Measurements from ENCODE around the gene SAMD11. TPM values are rescaled to one million over a fixed set of nuclear protein-coding genes. Genes with fewer than 3 reads are reported as not detected.

SAMD11 gene
- total RNA-seq, 1 experiment from 2014 or later, result 11.5 TPM

GRCh38 chr1:961132-961669 lies 37.5 kb downstream of the SAMD11 start:
- Histone ChIP-seq H2AFZ (ENCODE audit: low read depth, low read length, poor library complexity, severe bottlenecking) (no peak overlapping the region), H3K27ac (ENCODE audit: low read depth, low read length) (peak overlapping the region; percentile 99), H3K4me1 (ENCODE audit: control insufficient read depth in 1 of 2, insufficient read depth in 2 of 2, low read length in 2 of 2) (peaks cover 20 to 30% of the 10 kb centered on the region in 2 experiments), H3K9me3 (ENCODE audit: control insufficient read depth in 1 of 2, insufficient read depth in 1 of 2, low read depth in 1 of 2, low read length in 2 of 2) (no peaks in the 10 kb centered on the region), H3K79me2 (ENCODE audit: insufficient read depth, low read length) (peaks cover 55% of the 10 kb centered on the region), H3K4me3 (replicated peaks in 1 of 2; ENCODE audit: low read depth in 1 of 2, low read length in 2 of 2) (peak overlapping the region; percentile 68 to 93), H4K20me1 (ENCODE audit: insufficient read depth) (no peaks in the 10 kb centered on the region; the same call in 1 of the 2 replicates), H3K36me3 (ENCODE audit: control insufficient read depth in 1 of 2, insufficient read depth in 2 of 2, low read length in 2 of 2) (peaks cover 19 to 29% of the 10 kb centered on the region in 2 experiments; a peak in 3 of 4 replicates), H3K27me3 (ENCODE audit: insufficient read depth, low read length) (no peaks in the 10 kb centered on the region), H3K9me2 (ENCODE audit: insufficient read depth) (no peaks in the 10 kb centered on the region), H3K9ac (ENCODE audit: low read length) (peak overlapping the region; percentile 97), H3K4me2 (ENCODE audit: low read length) (peak overlapping the region; percentile 85)
- intact Hi-C loops (cut with micrococcal nuclease), result loop anchor here (5.0 kb wide), 1 partner anchor 59 kb away; no protein-coding TSS in a partner anchor
- ATAC-seq (peak; percentile 3; the same call in 1 of the 2 replicates), DNase-seq (ENCODE audit: low read depth, low spot score) (no peak)
- TF ChIP-seq JUND (IDR thresholded peaks at IDR 0.05), result no peak
- TF ChIP-seq SRF (IDR thresholded peaks at IDR 0.05; ENCODE audit: low read depth), result no peak
- TF ChIP-seq YY1 (IDR thresholded peaks at IDR 0.05; ENCODE audit: extremely low read depth, insufficient replicate concordance, low read depth, low read length), result no peak
- peak; percentile 64 for TF ChIP-seq ZFX (IDR thresholded peaks at IDR 0.05)
- TF ChIP-seq EZH2 (IDR thresholded peaks at IDR 0.05), result no peak
- POLR2A ChIA-PET, result no interaction called here
- RAD21 ChIA-PET (ENCODE audit: low non-redundant PET in 1 of 2, low total read pairs in 2 of 2, uncharacterized antibody in 2 of 2, unreplicated experiment in 2 of 2), result no interaction called here
- CTCF ChIA-PET, result no interaction called here
- no TSS peak for BruUV-seq (replicated peaks)

DNA sequence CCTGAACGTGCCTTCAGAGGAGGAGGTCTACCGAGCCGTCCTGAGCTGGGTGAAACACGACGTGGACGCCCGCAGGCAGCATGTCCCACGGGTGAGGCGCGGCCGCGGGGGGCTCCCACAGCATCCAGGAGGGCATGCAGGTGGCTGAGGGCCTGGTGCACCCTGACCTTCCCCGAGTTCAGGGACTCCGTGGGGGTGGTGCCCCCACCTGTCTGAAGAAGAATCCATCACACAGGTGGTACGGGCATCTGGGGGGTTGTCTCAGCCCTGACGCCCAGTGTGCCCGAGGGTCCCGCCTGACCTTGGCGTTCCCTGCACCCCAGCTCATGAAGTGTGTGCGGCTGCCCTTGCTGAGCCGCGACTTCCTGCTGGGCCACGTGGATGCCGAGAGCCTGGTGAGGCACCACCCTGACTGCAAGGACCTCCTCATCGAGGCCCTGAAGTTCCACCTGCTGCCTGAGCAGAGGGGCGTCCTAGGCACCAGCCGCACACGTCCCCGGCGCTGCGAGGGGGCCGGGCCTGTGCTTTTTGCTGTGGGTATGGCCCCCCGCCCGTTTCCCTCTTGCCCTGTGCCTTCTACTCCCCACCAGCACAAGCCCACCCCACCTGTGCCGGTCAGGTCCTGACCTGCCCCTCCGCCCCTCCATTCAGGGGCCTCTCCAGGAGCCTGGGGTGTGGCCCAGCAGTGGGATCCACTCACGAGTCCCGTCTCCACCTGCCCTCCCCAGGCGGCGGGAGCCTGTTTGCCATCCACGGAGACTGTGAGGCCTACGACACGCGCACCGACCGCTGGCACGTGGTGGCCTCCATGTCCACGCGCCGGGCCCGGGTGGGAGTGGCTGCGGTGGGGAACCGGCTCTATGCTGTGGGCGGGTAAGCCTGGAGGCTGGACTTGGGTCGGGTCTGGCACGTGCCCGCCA lies 38.9 kb downstream of the SAMD11 start:
- BruUV-seq (replicated peaks), result TSS peak; percentile 36
- CTCF ChIA-PET, result no interaction called here
- H4K20me1 ChIP-seq (ENCODE audit: insufficient read depth), result no peaks in the 10 kb centered on the region
- no peak overlapping the region for H3K9ac ChIP-seq (ENCODE audit: low read length)
- H3K4me2 ChIP-seq (ENCODE audit: low read length), result 0 out of 2 replicates have a peak overlapping the region, but pooled peaks have one; percentile 85
- no peaks in the 10 kb centered on the region for H3K27me3 ChIP-seq (ENCODE audit: insufficient read depth, low read length)
- peak overlapping the region; percentile 18; the same call in 1 of the 2 replicates for H3K27ac ChIP-seq (ENCODE audit: low read depth, low read length)
- peaks cover 20 to 38% of the 10 kb centered on the region in 2 experiments for H3K4me1 ChIP-seq (ENCODE audit: control insufficient read depth in 1 of 2, insufficient read depth in 2 of 2, low read length in 2 of 2)
- peaks cover 40% of the 10 kb centered on the region for H3K79me2 ChIP-seq (ENCODE audit: insufficient read depth, low read length)
- RAD21 ChIA-PET (ENCODE audit: low non-redundant PET in 1 of 2, low total read pairs in 2 of 2, uncharacterized antibody in 2 of 2, unreplicated experiment in 2 of 2), result no interaction called here
- ATAC-seq (no peak), DNase-seq (ENCODE audit: low read depth, low spot score) (no peak)
- POLR2A ChIA-PET, result no interaction called here
- H2AFZ ChIP-seq (ENCODE audit: low read depth, low read length, poor library complexity, severe bottlenecking), result no peak overlapping the region
- H3K4me3 ChIP-seq (replicated peaks in 1 of 2; ENCODE audit: low read depth in 1 of 2, low read length in 2 of 2), result no peak overlapping the region
- intact Hi-C loops (cut with micrococcal nuclease), result loop anchor here (5.0 kb wide), 1 partner anchor 60 kb away; no protein-coding TSS in a partner anchor
- H3K9me3 ChIP-seq (ENCODE audit: control insufficient read depth in 1 of 2, insufficient read depth in 1 of 2, low read depth in 1 of 2, low read length in 2 of 2), result no peaks in the 10 kb centered on the region
- peaks cover 11 to 19% of the 10 kb centered on the region in 2 experiments; a peak in 3 of 4 replicates for H3K36me3 ChIP-seq (ENCODE audit: control insufficient read depth in 1 of 2, insufficient read depth in 2 of 2, low read length in 2 of 2)
- H3K9me2 ChIP-seq (ENCODE audit: insufficient read depth), result no peaks in the 10 kb centered on the region
- TF ChIP-seq CTCF (IDR thresholded peaks at IDR 0.05 in 2 of 3, conservative IDR thresholded peaks at IDR 0.05 in 1 of 3; ENCODE audit: borderline replicate concordance in 1 of 3, insufficient read depth in 1 of 3, low read depth in 2 of 3, low read length in 2 of 3) (no peak), RAD21 (IDR thresholded peaks at IDR 0.05; ENCODE audit: low read depth) (no peak), REST (IDR thresholded peaks at IDR 0.05; ENCODE audit: low read depth) (no peak), YY1 (IDR thresholded peaks at IDR 0.05; ENCODE audit: extremely low read depth, insufficient replicate concordance, low read depth, low read length) (no peak), EGR1 (IDR thresholded peaks at IDR 0.05; ENCODE audit: low read depth) (no peak), POLR2A (IDR thresholded peaks at IDR 0.05; ENCODE audit: borderline replicate concordance, extremely low read depth, insufficient read depth, insufficient read length) (no peak), POLR2AphosphoS5 (IDR thresholded peaks at IDR 0.05; ENCODE audit: low read depth, low read length) (no peak)
- TF ChIP-seq, protein P1, sequence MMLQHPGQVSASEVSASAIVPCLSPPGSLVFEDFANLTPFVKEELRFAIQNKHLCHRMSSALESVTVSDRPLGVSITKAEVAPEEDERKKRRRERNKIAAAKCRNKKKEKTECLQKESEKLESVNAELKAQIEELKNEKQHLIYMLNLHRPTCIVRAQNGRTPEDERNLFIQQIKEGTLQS (IDR thresholded peaks at IDR 0.05), result no peak
